GM12878 (cell line): ENCODE results near the gene AKT3.

Source experiments
- CHD2 ChIP-seq: IDR thresholded peaks from 2 replicates; pipeline ENCODE4 v1.6.1; 2011; ENCODE audit warnings: low read depth, low read length, improper control_type of control experiment, borderline replicate concordance
- ETV6 ChIP-seq, 2 experiments: fragments of 450-650 bp in 1 of 2; IDR thresholded peaks in 1 of 2; conservative IDR thresholded peaks in 1 of 2; 2 replicates each; pipeline ENCODE4 v1.6.1; 2014; ENCODE audit warnings: antibody characterized with exemption in 1 of 2, borderline replicate concordance in 1 of 2, low read depth in 1 of 2, mild to moderate bottlenecking in 1 of 2, moderate library complexity in 1 of 2
- KAT2A ChIP-seq: conservative IDR thresholded peaks from 2 replicates; pipeline ENCODE4 v1.6.1; 2011; ENCODE audit warnings: low read depth, low read length; ENCODE audit not compliant: control insufficient read depth
- NR2C1 ChIP-seq: fragments of 450-650 bp; IDR thresholded peaks from 2 replicates; pipeline ENCODE4 v1.6.1; 2017; ENCODE audit warnings: antibody characterized with exemption, mild to moderate bottlenecking, moderate library complexity
- POLR2A ChIP-seq: IDR thresholded peaks from 2 replicates; pipeline ENCODE4 v1.6.1; 2011; ENCODE audit warnings: low read depth, mild to moderate bottlenecking, low read length
- POLR2AphosphoS2 ChIP-seq: IDR thresholded peaks from 2 replicates; pipeline ENCODE4 v1.6.1; 2011; ENCODE audit warnings: low read depth, mild to moderate bottlenecking, low read length, improper control_type of control experiment, moderate library complexity
- PRDM15 ChIP-seq: fragments of 450-650 bp; formaldehyde crosslinking; IDR thresholded peaks from 2 replicates; pipeline ENCODE4 v1.4.0; 2020; ENCODE audit warnings: mild to moderate bottlenecking, moderate library complexity
- SIX5 ChIP-seq: IDR thresholded peaks from 2 replicates; pipeline ENCODE4 v1.6.1; 2011; ENCODE audit warnings: mild to moderate bottlenecking, low read depth, low read length, moderate library complexity; ENCODE audit not compliant: severe bottlenecking
- SP1 ChIP-seq: IDR thresholded peaks from one replicate; pipeline ENCODE4 v1.6.1; 2011; ENCODE audit warnings: low read depth, low read length
- SRF ChIP-seq, 2 experiments: IDR thresholded peaks; 2 replicates each; pipeline ENCODE4 v1.6.1; 2011; ENCODE audit warnings: low read depth in 2 of 2, low read length in 2 of 2, mild to moderate bottlenecking in 1 of 2, moderate library complexity in 1 of 2
- YY1 ChIP-seq: IDR thresholded peaks from 2 replicates; pipeline ENCODE4 v1.6.1; 2011; ENCODE audit warnings: low read depth, mild to moderate bottlenecking, low read length
- TF ChIP-seq, protein P1 (sequence below), 3 experiments: IDR thresholded peaks in 2 of 3; conservative IDR thresholded peaks in 1 of 3; 2 replicates each; pipeline ENCODE4 v1.5.1; 2011; ENCODE audit warnings: low read depth in 3 of 3, low read length in 3 of 3, mild to moderate bottlenecking in 3 of 3, control low read depth in 2 of 3, moderate library complexity in 2 of 3, inconsistent platforms in 1 of 3, mixed read lengths in 1 of 3; ENCODE audit not compliant: control insufficient read depth in 2 of 3, insufficient read depth in 1 of 3; ENCODE audit errors: extremely low read depth in 1 of 3
- TF ChIP-seq, protein P2 (sequence below): IDR thresholded peaks from 2 replicates; pipeline ENCODE4 v1.6.1; 2012; ENCODE audit warnings: low read depth, low read length, improper control_type of control experiment
- TF ChIP-seq, protein P3 (sequence below): IDR thresholded peaks from 2 replicates; pipeline ENCODE4 v1.6.1; 2012; ENCODE audit warnings: low read depth, low read length, improper control_type of control experiment

DNA sequence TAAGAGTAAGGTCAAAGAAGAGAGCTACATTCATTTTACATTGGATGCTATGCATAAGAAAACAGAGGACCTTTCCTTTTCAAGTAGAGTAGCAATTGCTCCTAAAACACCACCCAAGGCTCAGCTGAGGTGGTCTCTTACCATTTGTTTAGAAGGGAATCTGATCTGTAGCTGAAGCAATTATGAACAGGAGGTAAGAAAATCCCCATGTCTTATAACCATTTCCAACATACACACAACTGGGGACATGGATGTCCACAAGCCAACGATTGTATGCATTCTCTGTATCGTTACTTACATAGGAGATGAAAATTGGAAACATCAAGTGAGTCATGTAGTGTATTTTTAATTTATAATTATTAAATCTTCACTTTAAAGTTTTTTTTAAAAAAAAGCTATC lies 132.0 kb downstream of the AKT3 start:
- TF ChIP-seq POLR2AphosphoS2 (no peak), ETV6 (conservative IDR thresholded peaks at IDR 0.05 in 1 of 2, IDR thresholded peaks at IDR 0.05 in 1 of 2; ENCODE audit: borderline replicate concordance in 1 of 2, low read depth in 1 of 2) (no peak), YY1 (no peak), SP1 (no peak), SRF (IDR thresholded peaks at IDR 0.05; ENCODE audit: low read depth in 2 of 2, low read length in 2 of 2) (no peak), CHD2 (no peak), PRDM15 (CRISPR knock-in tag) (no peak), SIX5 (no peak), NR2C1 (no peak), POLR2A (no peak), KAT2A (no peak)
- TF ChIP-seq, protein P1, sequence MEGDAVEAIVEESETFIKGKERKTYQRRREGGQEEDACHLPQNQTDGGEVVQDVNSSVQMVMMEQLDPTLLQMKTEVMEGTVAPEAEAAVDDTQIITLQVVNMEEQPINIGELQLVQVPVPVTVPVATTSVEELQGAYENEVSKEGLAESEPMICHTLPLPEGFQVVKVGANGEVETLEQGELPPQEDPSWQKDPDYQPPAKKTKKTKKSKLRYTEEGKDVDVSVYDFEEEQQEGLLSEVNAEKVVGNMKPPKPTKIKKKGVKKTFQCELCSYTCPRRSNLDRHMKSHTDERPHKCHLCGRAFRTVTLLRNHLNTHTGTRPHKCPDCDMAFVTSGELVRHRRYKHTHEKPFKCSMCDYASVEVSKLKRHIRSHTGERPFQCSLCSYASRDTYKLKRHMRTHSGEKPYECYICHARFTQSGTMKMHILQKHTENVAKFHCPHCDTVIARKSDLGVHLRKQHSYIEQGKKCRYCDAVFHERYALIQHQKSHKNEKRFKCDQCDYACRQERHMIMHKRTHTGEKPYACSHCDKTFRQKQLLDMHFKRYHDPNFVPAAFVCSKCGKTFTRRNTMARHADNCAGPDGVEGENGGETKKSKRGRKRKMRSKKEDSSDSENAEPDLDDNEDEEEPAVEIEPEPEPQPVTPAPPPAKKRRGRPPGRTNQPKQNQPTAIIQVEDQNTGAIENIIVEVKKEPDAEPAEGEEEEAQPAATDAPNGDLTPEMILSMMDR (IDR thresholded peaks at IDR 0.05 in 2 of 3, conservative IDR thresholded peaks at IDR 0.05 in 1 of 3; ENCODE audit: control insufficient read depth in 2 of 3, extremely low read depth in 1 of 3, insufficient read depth in 1 of 3, low read depth in 3 of 3, low read length in 3 of 3): no peak
- TF ChIP-seq, protein P2, sequence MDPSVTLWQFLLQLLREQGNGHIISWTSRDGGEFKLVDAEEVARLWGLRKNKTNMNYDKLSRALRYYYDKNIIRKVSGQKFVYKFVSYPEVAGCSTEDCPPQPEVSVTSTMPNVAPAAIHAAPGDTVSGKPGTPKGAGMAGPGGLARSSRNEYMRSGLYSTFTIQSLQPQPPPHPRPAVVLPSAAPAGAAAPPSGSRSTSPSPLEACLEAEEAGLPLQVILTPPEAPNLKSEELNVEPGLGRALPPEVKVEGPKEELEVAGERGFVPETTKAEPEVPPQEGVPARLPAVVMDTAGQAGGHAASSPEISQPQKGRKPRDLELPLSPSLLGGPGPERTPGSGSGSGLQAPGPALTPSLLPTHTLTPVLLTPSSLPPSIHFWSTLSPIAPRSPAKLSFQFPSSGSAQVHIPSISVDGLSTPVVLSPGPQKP: no peak
- TF ChIP-seq, protein P3, sequence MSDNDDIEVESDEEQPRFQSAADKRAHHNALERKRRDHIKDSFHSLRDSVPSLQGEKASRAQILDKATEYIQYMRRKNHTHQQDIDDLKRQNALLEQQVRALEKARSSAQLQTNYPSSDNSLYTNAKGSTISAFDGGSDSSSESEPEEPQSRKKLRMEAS: no peak
